Activated naive CD8-positive, alpha-beta T cell (primary cell): Measurements from ENCODE around the gene UQCC5.
"Not testable (repeated sequence)": the region's sequence is repeated elsewhere in the genome, so short reads cannot be mapped to it uniquely, and the experiment has no call there.

Experiments used
- H3K27ac Mint-ChIP-seq: one replicate; pipeline ENCODE4 v1.8.0; 2021; ENCODE audit warnings: mixed read lengths
- H3K27me3 Mint-ChIP-seq: one replicate; pipeline ENCODE4 v1.8.0; 2021; ENCODE audit warnings: mixed read lengths
- H3K36me3 Mint-ChIP-seq: one replicate; pipeline ENCODE4 v1.8.0; 2021; ENCODE audit warnings: mixed read lengths
- H3K4me1 Mint-ChIP-seq: one replicate; pipeline ENCODE4 v1.8.0; 2021; ENCODE audit warnings: low read depth, mixed read lengths
- H3K4me3 Mint-ChIP-seq: one replicate; pipeline ENCODE4 v1.8.0; 2021; ENCODE audit warnings: mild to moderate bottlenecking, mixed read lengths
- H3K9me3 Mint-ChIP-seq: one replicate; pipeline ENCODE4 v1.8.0; 2021; ENCODE audit warnings: low read depth, mixed read lengths

The UQCC5 gene

DNA sequence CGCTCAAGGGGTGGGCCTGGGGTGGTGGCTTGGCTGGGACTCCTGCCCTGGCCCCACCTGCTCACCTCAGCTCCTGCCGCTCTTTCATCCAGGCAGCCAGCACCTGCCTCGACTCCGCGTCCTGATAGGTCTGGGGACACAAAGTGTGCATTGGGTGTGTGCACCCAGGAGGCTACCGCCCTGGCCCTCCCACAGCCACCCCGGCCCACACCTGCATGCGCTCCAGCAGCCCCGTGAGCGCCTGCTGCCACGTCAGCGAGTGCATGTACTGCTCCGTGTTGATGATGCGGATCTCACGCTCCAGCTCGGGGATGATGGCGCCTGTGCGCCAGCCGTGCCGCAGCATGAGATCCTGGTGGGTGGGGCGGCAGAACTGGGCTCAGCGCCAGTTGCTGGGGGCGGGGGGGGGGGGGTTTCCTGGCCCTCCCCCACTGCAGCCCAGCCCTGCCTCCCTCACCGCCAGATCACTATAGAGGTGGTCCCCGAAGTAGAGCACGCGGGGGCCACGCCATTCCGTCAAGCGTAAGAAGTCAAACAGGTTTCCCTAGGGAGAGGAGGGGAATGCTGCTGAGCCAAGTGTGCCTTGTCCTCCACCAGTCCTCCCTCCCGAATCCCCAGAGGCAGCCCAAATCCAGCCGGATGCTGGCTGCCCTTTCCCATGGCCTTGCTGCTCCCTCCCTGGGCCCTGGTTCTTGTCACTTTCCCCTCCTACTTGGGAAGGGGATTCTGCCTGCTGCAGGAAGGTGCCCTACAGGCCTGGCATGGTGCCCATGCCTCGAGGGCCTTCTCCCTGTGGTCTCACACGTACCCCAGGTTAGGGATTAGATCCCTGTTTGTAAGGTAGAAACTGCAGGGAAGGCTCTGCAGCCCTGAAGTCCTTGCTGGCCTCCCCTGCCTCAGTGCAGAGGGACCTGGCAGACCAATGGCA is 11.4 kb upstream of the UQCC5 start:
- Mint-ChIP-seq H3K4me1 (no peaks in the 10 kb centered on the region), H3K27me3 (no peaks in the 10 kb centered on the region), H3K36me3 (no peaks in the 10 kb centered on the region), H3K4me3 (no peak overlapping the region), H3K9me3 (no peaks in the 10 kb centered on the region), H3K27ac (no peak overlapping the region)

DNA sequence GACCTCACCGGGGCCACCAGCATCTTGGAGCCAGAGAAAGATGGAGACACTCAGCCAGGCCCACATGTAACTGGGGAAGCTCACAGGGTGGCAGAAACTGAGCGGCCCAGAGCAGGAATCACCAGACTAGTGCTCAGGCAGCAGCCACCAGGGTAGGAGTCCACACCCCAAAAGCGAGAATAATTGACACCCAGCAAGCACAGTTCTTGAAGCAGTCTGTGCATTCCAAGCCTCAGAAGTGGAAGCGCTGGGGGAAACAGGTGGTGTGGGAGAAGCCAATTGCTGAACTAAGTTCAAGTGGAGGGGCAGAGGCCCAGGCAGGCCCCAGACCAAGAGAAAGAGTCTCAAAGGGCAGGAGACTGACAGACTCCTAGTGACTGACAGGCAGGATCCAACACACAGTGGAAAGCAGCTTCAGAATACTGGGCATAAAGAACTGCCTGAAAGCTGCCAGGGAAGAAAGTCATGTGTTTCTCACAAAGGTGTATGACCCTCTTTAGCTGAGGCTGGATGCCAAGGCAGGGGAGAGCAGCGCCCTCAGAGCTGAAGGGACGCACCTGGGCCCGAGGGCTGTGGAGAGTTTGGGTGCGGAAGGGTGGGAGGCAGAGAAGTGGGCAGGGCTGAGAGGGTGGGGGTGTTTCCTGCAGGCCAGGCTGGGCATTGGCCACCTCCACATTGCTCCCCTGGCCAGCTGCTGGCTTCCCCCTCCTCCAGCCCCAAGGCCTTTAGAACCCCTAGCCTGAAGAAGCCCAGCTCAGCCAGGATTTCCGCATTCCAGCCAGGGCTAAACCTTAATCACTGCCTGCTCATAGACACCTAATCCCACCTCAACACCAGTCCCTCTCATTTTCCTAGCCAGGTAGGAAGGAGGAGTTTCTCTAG is 10.5 kb upstream of the UQCC5 start:
- no peaks in the 10 kb centered on the region for H3K36me3 Mint-ChIP-seq
- H3K27me3 Mint-ChIP-seq: no peaks in the 10 kb centered on the region
- no peak overlapping the region for H3K27ac Mint-ChIP-seq
- no peaks in the 10 kb centered on the region for H3K9me3 Mint-ChIP-seq
- H3K4me1 Mint-ChIP-seq: no peaks in the 10 kb centered on the region
- H3K4me3 Mint-ChIP-seq: no peak overlapping the region

DNA sequence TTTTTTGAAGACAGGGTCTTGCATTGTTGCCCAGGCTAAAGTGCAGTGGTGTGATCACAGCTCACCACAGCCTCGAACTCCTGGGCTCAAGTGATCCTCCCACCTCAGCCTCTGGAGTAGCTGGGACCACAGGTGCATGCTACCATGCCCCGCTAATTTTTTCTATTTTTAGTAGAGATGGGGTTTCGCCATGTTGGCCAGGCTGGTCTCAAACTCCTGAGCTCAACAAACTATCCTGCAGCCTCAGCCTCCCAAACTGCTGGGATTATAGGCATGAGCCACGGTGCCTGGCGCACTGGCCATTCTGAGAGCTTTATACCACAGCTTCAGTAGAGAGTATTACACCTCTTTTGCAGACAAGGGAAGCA is 9.8 kb upstream of the UQCC5 start:
- not testable (repeated sequence) for H3K27me3 Mint-ChIP-seq, H3K4me1 Mint-ChIP-seq, H3K9me3 Mint-ChIP-seq, H3K4me3 Mint-ChIP-seq, H3K27ac Mint-ChIP-seq, H3K36me3 Mint-ChIP-seq

DNA sequence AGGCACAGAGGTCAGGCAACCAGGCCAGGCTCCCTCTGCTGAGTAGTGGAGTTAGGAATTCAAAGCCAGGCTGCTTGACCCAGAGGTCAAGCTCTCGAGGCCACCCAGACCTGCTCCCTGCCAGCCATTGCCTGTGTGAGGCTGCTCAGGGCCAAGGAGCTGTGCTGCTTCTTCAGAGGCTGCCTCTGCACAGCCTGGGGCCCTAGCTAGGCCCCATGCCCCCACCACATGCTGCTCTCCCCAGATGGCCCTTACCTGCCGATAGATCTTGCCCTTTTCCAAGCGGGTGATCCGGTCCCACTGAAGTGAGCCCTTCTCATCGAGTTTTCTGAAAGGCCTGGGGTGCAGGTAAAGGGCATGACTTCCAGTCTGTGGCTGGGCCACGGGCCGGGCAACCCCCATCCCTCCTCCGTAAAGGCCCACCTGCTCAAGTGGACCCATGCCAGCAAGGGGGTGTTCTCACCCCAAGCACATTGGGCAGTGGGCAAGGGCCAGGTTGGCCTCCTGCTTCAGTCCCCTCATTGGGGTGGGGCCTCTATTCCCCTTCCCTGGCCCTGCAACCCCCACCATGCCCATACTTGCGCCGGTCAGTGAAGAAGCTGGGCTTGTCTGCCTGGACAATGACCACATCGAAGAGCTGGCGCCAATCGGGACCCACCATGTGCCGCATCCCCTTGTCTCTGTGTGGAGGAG is 9.2 kb upstream of the UQCC5 start:
- no peaks in the 10 kb centered on the region for H3K36me3 Mint-ChIP-seq
- no peaks in the 10 kb centered on the region for H3K27me3 Mint-ChIP-seq
- H3K4me1 Mint-ChIP-seq: no peaks in the 10 kb centered on the region
- H3K9me3 Mint-ChIP-seq: no peaks in the 10 kb centered on the region
- no peak overlapping the region for H3K4me3 Mint-ChIP-seq
- no peak overlapping the region for H3K27ac Mint-ChIP-seq

DNA sequence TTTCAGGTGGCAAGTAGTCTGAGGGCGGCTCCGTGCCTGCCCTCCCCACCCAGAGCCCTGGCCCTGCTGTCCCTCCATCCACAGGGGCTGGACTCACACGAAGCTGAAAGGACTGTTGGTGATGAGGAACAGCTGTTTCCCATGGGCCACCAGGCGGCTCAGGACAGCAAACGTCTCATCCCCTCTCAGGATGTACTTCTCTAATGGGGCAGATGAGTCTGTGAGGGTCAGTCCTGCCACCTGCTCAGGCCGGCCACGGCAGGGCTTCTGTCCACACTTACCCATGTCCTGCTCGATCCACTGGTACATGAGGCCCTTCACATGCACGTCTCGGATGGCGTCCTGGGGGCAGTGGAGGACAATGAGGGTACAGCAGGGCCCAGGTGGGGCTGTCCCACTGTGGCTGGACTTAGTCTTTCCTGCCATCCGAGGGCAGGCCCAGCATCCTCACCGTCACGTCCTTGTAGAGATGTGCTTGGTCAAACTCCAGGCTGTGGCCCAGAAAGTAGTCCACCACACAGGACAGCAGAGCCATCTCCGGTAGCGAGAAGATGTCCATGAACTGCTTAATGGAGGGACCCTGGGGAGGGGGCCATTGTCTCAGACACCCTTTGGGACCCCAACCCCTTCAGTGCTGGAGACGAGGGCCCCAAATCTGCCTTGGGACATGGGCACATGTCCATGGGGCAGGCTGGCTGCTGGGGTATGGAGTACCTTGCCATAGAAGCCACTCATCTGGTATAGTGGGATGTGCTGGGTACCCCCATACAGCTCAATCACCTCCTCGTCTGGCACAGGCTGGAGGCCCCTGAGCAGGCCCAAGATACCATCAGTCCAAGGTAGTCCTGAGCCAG is 8.4 kb upstream of the UQCC5 start:
- no peaks in the 10 kb centered on the region for H3K36me3 Mint-ChIP-seq
- H3K27ac Mint-ChIP-seq: no peak overlapping the region
- H3K27me3 Mint-ChIP-seq: no peaks in the 10 kb centered on the region
- H3K9me3 Mint-ChIP-seq: no peaks in the 10 kb centered on the region
- H3K4me1 Mint-ChIP-seq: peaks cover 4% of the 10 kb centered on the region
- no peak overlapping the region for H3K4me3 Mint-ChIP-seq

DNA sequence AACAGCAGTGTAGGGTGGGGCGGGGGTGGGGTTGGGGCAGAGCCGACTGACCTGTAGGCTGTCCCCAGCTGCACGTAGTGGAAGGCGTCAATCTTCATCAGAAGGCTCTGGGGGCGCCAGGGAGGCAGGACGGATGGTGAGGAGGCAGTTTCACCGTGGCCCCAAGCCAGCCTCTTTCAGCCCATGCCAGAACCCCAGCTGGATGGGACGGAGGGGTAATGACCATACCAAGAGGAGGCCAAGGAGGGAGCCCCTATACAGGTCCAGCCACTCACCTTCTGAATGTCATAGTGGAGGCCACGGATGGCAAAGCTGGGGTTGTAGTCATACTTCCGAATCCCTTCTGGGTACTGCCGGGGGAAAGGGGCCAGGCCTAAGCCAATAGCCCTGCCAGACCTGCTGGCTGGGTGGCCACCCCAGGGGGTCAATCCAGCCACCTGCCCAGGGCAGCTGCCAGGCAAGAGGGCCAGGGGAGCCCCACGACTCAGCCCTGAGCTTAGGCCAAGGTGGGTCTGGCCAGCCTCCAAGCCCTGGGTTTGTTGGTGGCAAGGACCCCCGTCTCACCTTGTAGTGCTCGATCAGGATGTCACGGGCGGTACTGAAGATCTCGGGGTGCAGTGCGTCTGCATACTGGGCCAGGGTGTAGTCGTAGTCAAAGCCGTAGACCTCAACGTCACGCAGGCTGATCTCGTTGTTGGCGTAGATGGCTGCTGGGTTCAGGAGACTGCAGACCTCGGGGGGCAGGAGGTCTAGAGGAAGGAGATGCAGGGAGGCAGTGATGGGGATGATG is 7.6 kb upstream of the UQCC5 start:
- Mint-ChIP-seq H3K27ac (no peak overlapping the region), H3K9me3 (no peaks in the 10 kb centered on the region), H3K4me1 (peaks cover 4% of the 10 kb centered on the region), H3K4me3 (no peak overlapping the region), H3K27me3 (no peaks in the 10 kb centered on the region), H3K36me3 (no peaks in the 10 kb centered on the region)

DNA sequence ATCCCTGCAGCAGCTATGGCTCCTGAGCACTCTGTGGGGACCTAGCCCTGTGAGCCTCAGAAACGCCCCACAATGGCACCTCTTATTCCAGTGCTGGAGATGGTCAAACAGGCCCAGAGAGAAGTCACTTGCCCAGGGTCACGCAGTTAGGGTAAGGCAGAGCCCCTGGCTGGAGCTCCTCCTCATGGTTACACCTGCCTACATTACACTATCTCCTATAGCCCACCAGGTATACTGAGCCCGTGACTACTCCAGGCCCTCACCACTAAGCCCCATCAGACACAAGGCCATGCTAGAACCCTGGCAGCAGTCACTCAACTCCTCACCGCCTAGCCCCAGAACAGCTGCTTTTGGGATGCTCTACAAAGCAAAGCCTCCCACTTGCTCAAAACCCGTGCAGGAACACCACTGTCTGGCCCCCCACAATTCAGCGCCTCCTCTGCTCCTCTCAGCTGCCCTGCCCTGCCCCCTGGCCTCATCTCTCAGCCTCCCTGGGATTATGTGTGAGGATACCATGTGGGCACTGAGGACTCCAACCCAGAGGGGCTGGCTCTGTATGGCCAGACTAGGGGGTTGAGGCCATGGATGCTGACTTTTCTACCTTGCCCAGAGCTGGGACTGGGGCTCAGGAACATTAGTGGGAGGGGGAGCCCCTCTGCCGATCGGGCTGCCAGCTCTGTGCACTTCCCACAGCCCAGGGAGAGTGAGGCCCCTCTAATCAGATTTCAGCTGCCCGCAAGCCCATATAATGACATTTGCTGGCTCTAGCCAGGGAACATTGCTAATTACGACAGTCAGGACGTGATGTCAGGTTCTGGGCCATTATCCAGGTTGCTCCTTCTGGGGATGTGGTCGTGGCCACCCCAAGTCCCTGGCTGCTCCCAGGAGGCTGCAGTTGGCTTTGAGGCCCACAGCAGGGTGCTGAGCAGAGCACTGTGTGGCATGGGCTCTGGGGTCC is 6.8 kb upstream of the UQCC5 start:
- H3K4me1 Mint-ChIP-seq: peaks cover 6% of the 10 kb centered on the region
- no peaks in the 10 kb centered on the region for H3K36me3 Mint-ChIP-seq
- H3K4me3 Mint-ChIP-seq: no peak overlapping the region
- no peaks in the 10 kb centered on the region for H3K27me3 Mint-ChIP-seq
- H3K27ac Mint-ChIP-seq: no peak overlapping the region
- no peaks in the 10 kb centered on the region for H3K9me3 Mint-ChIP-seq

DNA sequence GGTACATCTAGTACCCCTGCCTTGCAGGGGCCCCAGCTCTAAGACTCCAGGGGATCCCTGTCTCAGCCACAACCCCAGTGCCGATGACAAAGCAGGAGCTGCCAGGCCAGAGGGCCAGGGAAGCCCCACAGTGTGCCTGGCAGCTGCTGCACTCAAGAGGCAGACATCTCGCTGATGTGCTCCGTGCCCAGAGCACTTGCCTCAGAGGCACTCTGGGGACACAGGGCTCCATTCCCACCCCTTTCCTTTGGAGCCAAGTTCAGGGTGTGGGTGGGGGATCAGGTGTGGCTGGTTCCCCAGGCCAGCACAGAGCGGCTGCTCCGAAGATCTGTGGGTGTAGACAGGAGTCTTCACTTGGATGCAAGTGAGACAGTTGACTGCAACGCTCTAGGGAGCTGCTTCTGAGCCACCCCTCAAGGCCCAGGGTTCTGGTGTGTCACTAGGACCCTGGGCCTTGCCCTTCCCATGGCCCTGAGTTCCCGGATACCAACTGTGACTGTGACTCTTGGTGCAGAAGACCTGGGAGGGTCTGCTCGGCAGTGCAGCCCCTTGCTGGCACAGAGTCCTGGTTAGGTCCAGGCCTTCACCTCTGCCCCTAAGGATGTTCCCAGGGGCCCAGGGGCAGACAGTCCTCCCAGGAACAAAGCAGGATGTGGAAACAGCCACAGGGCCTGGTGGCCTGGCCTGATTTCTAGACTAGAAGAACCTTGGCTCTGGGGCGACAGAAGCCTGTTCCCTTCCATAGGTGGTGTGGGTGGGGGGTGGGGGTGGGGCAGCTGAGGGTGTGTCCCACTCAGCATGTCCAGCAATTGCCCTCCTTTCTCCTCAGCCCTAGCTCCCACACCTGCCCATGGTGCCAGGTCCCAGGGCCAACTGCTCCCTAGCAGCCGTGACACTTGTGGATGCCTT is 5.2 kb upstream of the UQCC5 start:
- H3K9me3 Mint-ChIP-seq: no peaks in the 10 kb centered on the region
- H3K36me3 Mint-ChIP-seq: no peaks in the 10 kb centered on the region
- H3K4me3 Mint-ChIP-seq: no peak overlapping the region
- H3K27ac Mint-ChIP-seq: no peak overlapping the region
- H3K27me3 Mint-ChIP-seq: no peaks in the 10 kb centered on the region
- peaks cover 14% of the 10 kb centered on the region for H3K4me1 Mint-ChIP-seq

DNA sequence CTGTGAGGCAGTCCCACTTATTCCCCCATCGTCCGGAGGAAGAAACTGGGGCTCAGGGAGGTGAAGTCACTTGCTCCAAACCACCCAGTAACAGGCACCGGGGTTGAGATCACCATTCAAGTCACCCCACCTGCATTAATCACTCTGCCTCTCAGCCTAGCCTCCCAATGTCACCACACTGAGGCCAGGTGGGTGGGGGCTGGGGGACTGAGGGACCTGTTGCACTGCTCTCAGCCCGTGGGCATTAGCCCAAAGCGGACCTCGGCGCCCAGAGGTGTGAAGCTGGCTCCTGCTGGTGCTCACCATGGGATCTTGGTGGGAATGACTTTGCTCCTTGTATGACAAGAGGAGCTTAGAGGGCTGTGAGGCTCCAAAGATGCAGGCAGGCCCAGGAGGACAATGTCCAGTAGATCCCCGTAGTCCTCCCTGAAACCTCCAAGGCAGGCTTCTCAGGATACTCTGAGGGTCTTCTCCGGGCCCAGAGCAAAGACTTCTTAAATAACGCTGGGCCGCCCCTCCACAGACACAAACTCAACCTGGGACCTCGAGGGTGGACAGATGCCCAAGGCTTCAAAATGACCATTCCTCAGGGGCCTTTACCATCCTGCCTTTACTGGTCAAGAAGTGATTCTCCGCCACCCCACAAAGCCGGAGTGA is 4.4 kb upstream of the UQCC5 start:
- Mint-ChIP-seq H3K36me3 (no peaks in the 10 kb centered on the region), H3K9me3 (no peaks in the 10 kb centered on the region), H3K27ac (no peak overlapping the region), H3K27me3 (no peaks in the 10 kb centered on the region), H3K4me1 (peaks cover 17% of the 10 kb centered on the region), H3K4me3 (peak overlapping the region; percentile 82)

DNA sequence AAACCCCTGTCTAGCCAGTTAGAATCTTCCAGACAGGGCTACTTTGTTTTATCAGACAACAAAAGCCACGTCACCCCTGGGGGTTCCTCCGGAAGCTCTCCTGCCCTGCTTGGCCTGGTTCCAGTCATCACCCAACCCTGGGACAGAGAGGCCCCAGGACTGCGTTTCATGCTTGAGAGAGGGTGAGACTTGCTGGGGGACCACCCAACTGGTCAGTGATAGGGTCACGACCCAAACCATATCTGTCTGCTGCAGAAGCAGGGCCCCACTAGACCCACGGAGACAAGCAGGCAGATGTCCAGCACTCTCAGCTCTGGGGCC is 3.9 kb upstream of the UQCC5 start:
- Mint-ChIP-seq H3K36me3 (no peaks in the 10 kb centered on the region), H3K27me3 (no peaks in the 10 kb centered on the region), H3K27ac (peak overlapping the region; percentile 50), H3K9me3 (no peaks in the 10 kb centered on the region), H3K4me1 (peaks cover 19% of the 10 kb centered on the region), H3K4me3 (peak overlapping the region; percentile 82)

DNA sequence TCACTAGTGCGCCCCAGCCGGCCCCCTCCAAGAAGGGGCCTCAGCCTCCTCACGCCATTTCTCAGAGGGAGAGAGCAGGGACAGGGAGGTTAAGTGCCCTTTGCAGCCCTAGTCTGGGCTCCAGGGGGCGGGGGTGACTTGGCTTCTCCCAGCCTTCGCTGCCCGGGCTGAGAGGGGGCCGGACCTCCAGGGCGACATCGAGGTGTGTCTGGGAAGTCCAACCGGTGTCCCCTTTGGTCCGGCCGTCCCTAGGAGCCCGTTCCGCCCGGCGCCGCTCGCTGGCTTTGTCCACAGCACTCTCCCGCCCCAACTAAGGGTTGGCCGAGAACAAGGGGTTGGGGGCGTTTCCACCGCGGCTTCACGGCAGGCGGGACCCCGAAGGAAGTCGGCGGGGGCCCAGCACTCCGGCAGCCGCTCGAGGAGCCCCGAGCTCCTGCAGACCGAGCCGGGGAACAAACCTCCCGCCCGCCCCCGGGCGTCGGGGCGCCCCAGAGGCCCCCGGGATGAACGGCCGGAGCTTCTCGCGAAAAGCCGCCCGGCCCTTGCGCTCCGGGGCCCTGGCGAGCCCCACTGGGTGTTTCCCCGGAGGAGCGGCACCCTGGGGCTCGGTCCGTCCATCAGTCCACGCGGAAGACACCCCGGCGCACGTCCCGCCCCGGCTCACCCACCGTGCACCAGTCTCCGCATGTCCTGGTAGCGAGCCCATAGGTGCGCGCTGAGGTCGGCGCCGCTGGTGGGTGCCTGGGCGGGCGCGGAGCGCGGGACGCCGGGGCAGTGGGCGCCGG is 3.4 kb upstream of the UQCC5 start:
- Mint-ChIP-seq H3K27me3 (no peaks in the 10 kb centered on the region), H3K9me3 (no peaks in the 10 kb centered on the region), H3K36me3 (peaks cover 5% of the 10 kb centered on the region), H3K4me3 (peak overlapping the region; percentile 82), H3K27ac (peak overlapping the region; percentile 50), H3K4me1 (peaks cover 25% of the 10 kb centered on the region)
